ENCODE results near the gene B3GALNT1.

Gene B3GALNT1

DNA sequence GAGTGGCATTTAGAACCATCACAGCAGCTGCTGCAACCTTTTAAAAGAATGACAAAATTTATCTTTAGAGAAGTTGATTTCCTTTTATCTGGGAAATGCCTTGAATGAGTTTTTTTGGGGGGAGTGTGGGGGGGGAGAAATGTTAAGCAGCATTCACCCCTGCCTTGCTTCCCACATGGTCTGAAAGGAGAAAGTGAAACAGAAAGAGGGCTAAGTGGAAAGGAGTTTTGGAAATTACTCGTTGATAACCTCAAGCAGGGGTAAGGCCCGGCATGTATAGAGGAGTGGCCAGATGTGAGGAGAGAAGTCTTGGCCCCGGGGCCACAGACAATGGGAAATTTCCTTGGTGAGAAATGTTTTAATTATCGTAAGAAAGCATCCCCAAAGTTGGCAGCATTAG is 23.5 kb downstream of the B3GALNT1 start:
- H3K36me3 ChIP-seq (ENCODE audit: control insufficient read depth, insufficient read depth, low read length) = peaks cover 13% of the 10 kb centered on the region
- no peaks in the 10 kb centered on the region for H3K4me1 ChIP-seq (ENCODE audit: control insufficient read depth, insufficient read depth, low read length, poor library complexity, severe bottlenecking)
- no peak overlapping the region for H3K4me3 ChIP-seq (ENCODE audit: extremely low read depth, insufficient read depth, low read length, poor library complexity, severe bottlenecking)
- no peaks in the 10 kb centered on the region for H3K9me3 ChIP-seq (ENCODE audit: control insufficient read depth, low read length)
- H3K27ac ChIP-seq (ENCODE audit: low read depth, low read length, severe bottlenecking) = no peak overlapping the region
- WGBS, 2 experiments (ENCODE audit: insufficient coverage in 2 of 2) = 75 to 94% methylated on average over 4 of the region's 4 CpGs

DNA sequence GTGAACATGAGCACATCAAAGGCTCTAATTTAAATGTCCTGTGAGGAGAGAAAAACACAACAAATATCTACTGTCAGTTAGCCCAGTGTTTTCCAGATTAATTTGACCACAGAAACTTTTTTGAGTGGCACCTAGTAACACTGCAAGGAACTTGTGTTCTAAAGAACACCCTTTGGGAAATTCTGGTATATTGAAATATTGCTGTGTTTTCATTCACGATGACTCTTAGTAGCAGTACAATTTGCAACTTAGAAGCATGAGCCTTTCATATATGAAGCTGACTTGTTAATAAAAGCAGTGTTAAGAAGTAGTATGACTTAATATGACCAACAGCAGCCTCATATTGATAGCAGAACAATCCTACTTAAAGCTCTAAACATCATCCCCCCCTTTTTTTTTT is 32.0 kb downstream of the B3GALNT1 start:
- 100% methylated on average over 1 of the region's 1 CpG for WGBS, 2 experiments (ENCODE audit: insufficient coverage in 2 of 2)
- Histone ChIP-seq H3K4me3 (ENCODE audit: extremely low read depth, insufficient read depth, low read length, poor library complexity, severe bottlenecking) (no peak overlapping the region), H3K4me1 (ENCODE audit: control insufficient read depth, insufficient read depth, low read length, poor library complexity, severe bottlenecking) (no peaks in the 10 kb centered on the region), H3K36me3 (ENCODE audit: control insufficient read depth, insufficient read depth, low read length) (no peaks in the 10 kb centered on the region), H3K9me3 (ENCODE audit: control insufficient read depth, low read length) (no peaks in the 10 kb centered on the region), H3K27ac (ENCODE audit: low read depth, low read length, severe bottlenecking) (no peak overlapping the region)

DNA sequence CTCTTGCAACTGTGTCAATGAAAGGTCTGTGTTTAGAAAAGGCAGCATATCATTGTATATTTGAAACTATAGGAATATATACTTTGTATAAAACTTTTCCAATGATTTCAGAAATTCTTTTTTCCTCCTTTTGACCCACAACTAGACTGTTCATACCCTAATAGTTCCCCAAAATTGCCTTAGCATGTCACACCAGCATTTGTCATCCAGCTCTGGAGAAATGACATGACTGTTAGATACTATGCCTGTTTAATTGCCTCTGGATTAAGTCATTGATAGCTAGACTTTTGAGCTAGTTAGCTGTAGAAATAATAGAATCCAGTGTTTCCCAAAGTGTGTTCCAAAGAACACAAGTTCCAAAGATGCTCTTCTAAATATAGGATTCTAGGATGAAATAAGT is 32.4 kb downstream of the B3GALNT1 start:
- no peak overlapping the region for H3K4me3 ChIP-seq (ENCODE audit: extremely low read depth, insufficient read depth, low read length, poor library complexity, severe bottlenecking)
- no peaks in the 10 kb centered on the region for H3K36me3 ChIP-seq (ENCODE audit: control insufficient read depth, insufficient read depth, low read length)
- H3K27ac ChIP-seq (ENCODE audit: low read depth, low read length, severe bottlenecking) = no peak overlapping the region
- H3K9me3 ChIP-seq (ENCODE audit: control insufficient read depth, low read length) = no peaks in the 10 kb centered on the region
- H3K4me1 ChIP-seq (ENCODE audit: control insufficient read depth, insufficient read depth, low read length, poor library complexity, severe bottlenecking) = no peaks in the 10 kb centered on the region

DNA sequence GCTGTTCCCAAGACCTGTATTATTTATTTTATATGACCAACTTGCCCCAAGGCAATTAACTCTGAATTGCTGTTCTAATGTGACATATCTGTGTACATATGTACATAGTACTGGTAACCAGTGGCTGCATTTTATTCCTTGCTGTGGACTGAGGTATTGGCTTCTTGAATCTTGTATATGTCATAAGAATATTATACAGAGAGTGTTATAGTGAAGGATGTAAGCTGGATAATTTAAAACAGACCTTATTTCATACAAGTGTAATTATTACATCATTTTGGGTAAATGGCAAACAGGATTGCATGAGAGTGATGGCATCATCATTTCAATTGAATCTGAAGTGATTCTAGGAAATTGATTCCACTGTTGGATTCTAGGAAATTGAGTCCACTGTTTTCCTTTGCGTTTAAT is 32.9 kb downstream of the B3GALNT1 start:
- Histone ChIP-seq H3K9me3 (ENCODE audit: control insufficient read depth, low read length) (no peaks in the 10 kb centered on the region), H3K36me3 (ENCODE audit: control insufficient read depth, insufficient read depth, low read length) (no peaks in the 10 kb centered on the region), H3K4me3 (ENCODE audit: extremely low read depth, insufficient read depth, low read length, poor library complexity, severe bottlenecking) (no peak overlapping the region), H3K27ac (ENCODE audit: low read depth, low read length, severe bottlenecking) (no peak overlapping the region), H3K4me1 (ENCODE audit: control insufficient read depth, insufficient read depth, low read length, poor library complexity, severe bottlenecking) (no peaks in the 10 kb centered on the region)
- 86% methylated on average over 1 of the region's 1 CpG; no CpG with 5 or more reads in 1 of the 2 experiments for WGBS, 2 experiments (ENCODE audit: insufficient coverage in 2 of 2)

- WGBS, 2 experiments (ENCODE audit: insufficient coverage in 2 of 2) = 93 to 100% methylated on average over 1 to 2 of the region's 6 CpGs
- Histone ChIP-seq H3K4me3 (ENCODE audit: extremely low read depth, insufficient read depth, low read length, poor library complexity, severe bottlenecking) (no peak overlapping the region), H3K4me1 (ENCODE audit: control insufficient read depth, insufficient read depth, low read length, poor library complexity, severe bottlenecking) (no peaks in the 10 kb centered on the region), H3K27ac (ENCODE audit: low read depth, low read length, severe bottlenecking) (no peak overlapping the region), H3K9me3 (ENCODE audit: control insufficient read depth, low read length) (no peaks in the 10 kb centered on the region), H3K36me3 (ENCODE audit: control insufficient read depth, insufficient read depth, low read length) (no peaks in the 10 kb centered on the region)
Measured at GRCh38 chr3:161070980-161071663, 34.0 kb downstream of the B3GALNT1 start.

DNA sequence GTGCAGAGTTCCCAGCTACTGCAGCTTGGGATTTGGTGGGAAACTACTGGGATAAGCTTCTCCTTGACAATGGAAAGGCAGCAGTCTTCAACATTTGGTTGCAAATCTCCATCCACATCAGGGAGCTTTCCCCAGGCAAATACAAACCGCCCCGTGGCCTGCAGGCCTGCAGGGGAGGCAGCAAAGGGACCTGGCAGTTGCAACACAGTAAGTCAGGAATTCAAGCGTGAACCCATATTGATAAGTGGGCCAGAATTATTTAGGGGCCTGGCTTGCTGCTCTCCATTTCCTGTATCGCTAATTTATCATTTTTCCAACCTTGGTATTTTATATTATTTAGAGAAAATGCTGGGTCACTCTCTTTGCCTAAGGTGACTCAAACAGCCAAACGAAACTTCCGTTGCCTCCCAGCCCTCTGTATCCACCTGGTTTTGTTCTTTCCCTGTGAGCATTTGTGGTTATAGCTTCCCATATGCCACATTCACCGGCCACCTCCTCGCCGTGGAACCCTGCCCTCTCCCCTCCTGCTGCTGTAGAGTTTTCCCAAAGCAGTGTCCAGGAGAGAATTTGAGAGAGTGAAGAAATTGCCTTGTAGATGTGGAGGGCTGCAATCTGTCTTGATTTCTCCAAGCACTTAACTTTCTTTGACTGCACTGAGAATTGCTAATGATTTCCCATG is 34.8 kb downstream of the B3GALNT1 start:
- no peaks in the 10 kb centered on the region for H3K9me3 ChIP-seq (ENCODE audit: control insufficient read depth, low read length)
- WGBS, 2 experiments (ENCODE audit: insufficient coverage in 2 of 2) = 91 to 93% methylated on average over 2 to 7 of the region's 9 CpGs
- no peaks in the 10 kb centered on the region for H3K4me1 ChIP-seq (ENCODE audit: control insufficient read depth, insufficient read depth, low read length, poor library complexity, severe bottlenecking)
- H3K4me3 ChIP-seq (ENCODE audit: extremely low read depth, insufficient read depth, low read length, poor library complexity, severe bottlenecking) = no peak overlapping the region
- H3K27ac ChIP-seq (ENCODE audit: low read depth, low read length, severe bottlenecking) = peak overlapping the region; percentile 54
- H3K36me3 ChIP-seq (ENCODE audit: control insufficient read depth, insufficient read depth, low read length) = no peaks in the 10 kb centered on the region

DNA sequence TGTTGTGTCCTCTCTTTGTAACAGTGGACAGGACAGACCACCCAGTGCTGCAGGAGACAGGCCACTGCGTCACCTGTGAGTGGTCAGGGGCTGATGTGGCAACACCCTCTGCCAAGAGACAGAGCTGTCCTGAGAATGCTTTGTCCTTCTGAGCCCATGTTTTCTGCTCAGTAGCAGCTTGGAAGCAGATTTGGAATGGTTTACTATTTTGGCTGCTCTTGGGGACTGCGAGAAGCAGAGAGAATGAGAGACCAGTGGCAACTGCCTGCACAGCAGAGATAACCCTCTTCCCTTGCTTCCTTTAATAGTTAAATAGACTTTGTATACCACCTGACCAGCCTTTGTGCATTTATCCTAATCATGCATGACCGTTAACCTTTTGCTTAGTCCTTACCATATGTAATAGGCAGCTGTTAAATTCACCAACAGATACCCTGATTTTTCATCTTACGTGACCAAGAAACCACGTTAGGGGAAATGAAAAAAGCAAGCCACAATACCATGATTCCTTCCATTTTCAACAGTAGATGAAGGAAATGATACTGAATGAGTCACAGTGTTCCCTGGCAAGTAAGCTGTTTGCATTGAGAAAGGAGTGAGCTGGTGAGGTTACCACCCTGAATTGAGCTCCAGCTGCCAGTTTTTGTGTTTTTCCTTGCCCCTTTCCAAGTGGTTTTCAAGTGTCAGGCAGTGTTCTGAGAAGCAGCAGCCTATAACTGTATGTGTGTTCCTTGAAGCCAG is 35.5 kb downstream of the B3GALNT1 start:
- WGBS, 2 experiments (ENCODE audit: insufficient coverage in 2 of 2) = 94 to 100% methylated on average over 2 to 3 of the region's 5 CpGs

GRCh38 chr3:161067335-161067734 is 37.8 kb downstream of the B3GALNT1 start:
- no peak overlapping the region for H3K27ac ChIP-seq (ENCODE audit: low read depth, low read length, severe bottlenecking)
- no peak overlapping the region for H3K4me3 ChIP-seq (ENCODE audit: extremely low read depth, insufficient read depth, low read length, poor library complexity, severe bottlenecking)
- H3K9me3 ChIP-seq (ENCODE audit: control insufficient read depth, low read length) = no peaks in the 10 kb centered on the region
- no peaks in the 10 kb centered on the region for H3K36me3 ChIP-seq (ENCODE audit: control insufficient read depth, insufficient read depth, low read length)
- WGBS, 2 experiments (ENCODE audit: insufficient coverage in 2 of 2) = 83 to 100% methylated on average over 1 of the region's 1 CpG
- no peaks in the 10 kb centered on the region for H3K4me1 ChIP-seq (ENCODE audit: control insufficient read depth, insufficient read depth, low read length, poor library complexity, severe bottlenecking)

More for the DNA sequence above, 35.5 kb downstream of the B3GALNT1 start:
- no peaks in the 10 kb centered on the region for H3K9me3 ChIP-seq (ENCODE audit: control insufficient read depth, low read length)
- no peaks in the 10 kb centered on the region for H3K4me1 ChIP-seq (ENCODE audit: control insufficient read depth, insufficient read depth, low read length, poor library complexity, severe bottlenecking)
- no peak overlapping the region for H3K4me3 ChIP-seq (ENCODE audit: extremely low read depth, insufficient read depth, low read length, poor library complexity, severe bottlenecking)
- H3K27ac ChIP-seq (ENCODE audit: low read depth, low read length, severe bottlenecking) = peak overlapping the region; percentile 54
- no peaks in the 10 kb centered on the region for H3K36me3 ChIP-seq (ENCODE audit: control insufficient read depth, insufficient read depth, low read length)

GRCh38 chr3:161066930-161067329 is 38.2 kb downstream of the B3GALNT1 start:
- H3K9me3 ChIP-seq (ENCODE audit: control insufficient read depth, low read length) = no peaks in the 10 kb centered on the region
- no peak overlapping the region for H3K27ac ChIP-seq (ENCODE audit: low read depth, low read length, severe bottlenecking)
- no peak overlapping the region for H3K4me3 ChIP-seq (ENCODE audit: extremely low read depth, insufficient read depth, low read length, poor library complexity, severe bottlenecking)
- 71 to 78% methylated on average over 1 of the region's 3 CpGs for WGBS, 2 experiments (ENCODE audit: insufficient coverage in 2 of 2)
- H3K4me1 ChIP-seq (ENCODE audit: control insufficient read depth, insufficient read depth, low read length, poor library complexity, severe bottlenecking) = no peaks in the 10 kb centered on the region
- no peaks in the 10 kb centered on the region for H3K36me3 ChIP-seq (ENCODE audit: control insufficient read depth, insufficient read depth, low read length)

- no peaks in the 10 kb centered on the region for H3K4me1 ChIP-seq (ENCODE audit: control insufficient read depth, insufficient read depth, low read length, poor library complexity, severe bottlenecking)
- no peak overlapping the region for H3K4me3 ChIP-seq (ENCODE audit: extremely low read depth, insufficient read depth, low read length, poor library complexity, severe bottlenecking)
- H3K36me3 ChIP-seq (ENCODE audit: control insufficient read depth, insufficient read depth, low read length) = no peaks in the 10 kb centered on the region
- no peaks in the 10 kb centered on the region for H3K9me3 ChIP-seq (ENCODE audit: control insufficient read depth, low read length)
- WGBS, 2 experiments (ENCODE audit: insufficient coverage in 2 of 2) = 92 to 96% methylated on average over 5 of the region's 5 CpGs
- H3K27ac ChIP-seq (ENCODE audit: low read depth, low read length, severe bottlenecking) = no peak overlapping the region
Measured at GRCh38 chr3:161064413-161064812, 40.7 kb downstream of the B3GALNT1 start.
